Osteocyte (in vitro differentiated cells): ENCODE results near the gene ZNRF2. TPM values are rescaled to one million over a fixed set of nuclear protein-coding genes. Genes with fewer than 3 reads are reported as not detected.
"Not testable (repeated sequence)": the region's sequence is repeated elsewhere in the genome, so short reads cannot be mapped to it uniquely, and the experiment has no call there.

ENCODE experiments used
- DNase-seq: peaks from one replicate; pipeline ENCODE4 v3.0.0; 2021; ENCODE audit warnings: mixed read lengths; ENCODE audit not compliant: unreplicated experiment; ENCODE audit errors: extremely low spot score
- H3K27ac Mint-ChIP-seq: one replicate; pipeline ENCODE4 v1.8.0; 2021; ENCODE audit warnings: mild to moderate bottlenecking, mixed read lengths; ENCODE audit not compliant: unreplicated experiment
- H3K27me3 Mint-ChIP-seq: one replicate; pipeline ENCODE4 v1.8.0; 2021; ENCODE audit warnings: mixed read lengths; ENCODE audit not compliant: unreplicated experiment
- H3K36me3 Mint-ChIP-seq: one replicate; pipeline ENCODE4 v1.8.0; 2021; ENCODE audit warnings: mixed read lengths; ENCODE audit not compliant: unreplicated experiment
- H3K4me1 Mint-ChIP-seq: one replicate; pipeline ENCODE4 v1.8.0; 2021; ENCODE audit warnings: mixed read lengths; ENCODE audit not compliant: unreplicated experiment
- H3K4me3 Mint-ChIP-seq: one replicate; pipeline ENCODE4 v1.8.0; 2021; ENCODE audit warnings: mild to moderate bottlenecking, moderate library complexity, mixed read lengths; ENCODE audit not compliant: unreplicated experiment
- H3K9me3 Mint-ChIP-seq: one replicate; pipeline ENCODE4 v1.8.0; 2021; ENCODE audit warnings: mixed read lengths; ENCODE audit not compliant: unreplicated experiment
- total RNA-seq: library from RNA; stranded (reverse); gene quantifications from 2 replicates; pipeline ENCODE4 v1.2.1, GENCODE V29; 2021
- TF ChIP-seq, protein P1 (sequence below): fragments of 200-600 bp; sonication (generic); IDR thresholded peaks from 2 replicates; pipeline ENCODE4 v1.5.0; 2021; ENCODE audit warnings: antibody characterized with exemption, mild to moderate bottlenecking, moderate library complexity

Gene ZNRF2
- total RNA-seq, 1 donor from 2014 or later: 6.8 TPM

DNA sequence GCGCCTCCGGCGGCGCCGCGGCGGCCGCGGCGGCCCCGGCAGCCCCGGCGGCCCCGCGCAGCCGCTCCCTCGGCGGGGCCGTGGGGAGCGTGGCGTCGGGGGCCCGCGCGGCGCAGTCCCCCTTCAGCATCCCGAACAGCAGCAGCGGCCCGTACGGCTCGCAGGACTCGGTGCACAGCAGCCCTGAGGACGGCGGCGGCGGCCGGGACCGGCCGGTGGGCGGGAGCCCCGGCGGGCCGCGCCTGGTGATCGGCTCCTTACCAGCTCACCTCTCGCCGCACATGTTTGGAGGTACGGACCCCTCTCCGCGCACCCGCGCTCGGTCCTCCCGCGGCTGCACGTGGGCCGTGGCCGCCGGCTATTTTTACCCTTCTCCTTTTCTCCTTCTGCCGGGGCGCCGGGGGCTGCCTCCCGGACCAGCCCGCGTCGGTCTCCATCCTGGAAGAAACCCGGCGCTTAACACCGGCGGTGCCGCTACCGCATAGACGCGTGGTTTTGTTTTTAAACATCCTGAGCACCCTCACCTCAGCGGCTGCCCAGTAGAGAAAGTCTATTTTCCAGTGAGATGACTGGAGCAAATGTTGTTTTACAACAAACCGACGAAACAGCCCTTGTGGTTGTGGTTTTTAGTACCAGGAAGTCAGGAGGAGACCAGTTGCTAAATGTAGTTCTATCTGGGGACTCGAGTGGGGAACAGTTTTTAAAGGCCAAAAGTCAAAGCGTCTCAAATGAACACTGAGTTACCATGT lies 1.3 kb downstream of the ZNRF2 start:
- Mint-ChIP-seq H3K4me1 (peaks cover 19% of the 10 kb centered on the region), H3K4me3 (peak overlapping the region; percentile 97), H3K27ac (peak overlapping the region; percentile 93), H3K9me3 (peaks cover 4% of the 10 kb centered on the region), H3K36me3 (no peaks in the 10 kb centered on the region), H3K27me3 (no peaks in the 10 kb centered on the region)
- no peak for DNase-seq
- TF ChIP-seq, protein P1, sequence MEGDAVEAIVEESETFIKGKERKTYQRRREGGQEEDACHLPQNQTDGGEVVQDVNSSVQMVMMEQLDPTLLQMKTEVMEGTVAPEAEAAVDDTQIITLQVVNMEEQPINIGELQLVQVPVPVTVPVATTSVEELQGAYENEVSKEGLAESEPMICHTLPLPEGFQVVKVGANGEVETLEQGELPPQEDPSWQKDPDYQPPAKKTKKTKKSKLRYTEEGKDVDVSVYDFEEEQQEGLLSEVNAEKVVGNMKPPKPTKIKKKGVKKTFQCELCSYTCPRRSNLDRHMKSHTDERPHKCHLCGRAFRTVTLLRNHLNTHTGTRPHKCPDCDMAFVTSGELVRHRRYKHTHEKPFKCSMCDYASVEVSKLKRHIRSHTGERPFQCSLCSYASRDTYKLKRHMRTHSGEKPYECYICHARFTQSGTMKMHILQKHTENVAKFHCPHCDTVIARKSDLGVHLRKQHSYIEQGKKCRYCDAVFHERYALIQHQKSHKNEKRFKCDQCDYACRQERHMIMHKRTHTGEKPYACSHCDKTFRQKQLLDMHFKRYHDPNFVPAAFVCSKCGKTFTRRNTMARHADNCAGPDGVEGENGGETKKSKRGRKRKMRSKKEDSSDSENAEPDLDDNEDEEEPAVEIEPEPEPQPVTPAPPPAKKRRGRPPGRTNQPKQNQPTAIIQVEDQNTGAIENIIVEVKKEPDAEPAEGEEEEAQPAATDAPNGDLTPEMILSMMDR: no peak

DNA sequence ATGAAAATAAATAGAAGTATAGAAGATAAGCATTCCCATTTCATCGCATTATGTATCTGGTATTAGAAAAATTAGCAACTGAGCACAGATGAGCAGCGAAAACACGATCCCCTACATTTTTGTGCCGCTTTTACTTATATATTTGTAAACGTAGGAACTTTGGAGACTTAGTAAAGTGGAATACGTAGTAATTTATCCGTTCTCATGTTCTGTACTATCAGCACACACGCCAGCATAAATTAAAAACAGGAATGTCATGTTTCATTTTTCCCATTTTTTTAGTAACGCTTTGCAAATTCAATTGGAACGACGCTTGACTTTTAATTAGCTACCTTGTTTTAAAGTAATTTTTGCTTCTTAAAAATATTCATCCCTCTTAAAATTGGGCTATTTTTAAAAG lies 2.4 kb downstream of the ZNRF2 start:
- no peak for DNase-seq
- peaks cover 4% of the 10 kb centered on the region for H3K9me3 Mint-ChIP-seq
- TF ChIP-seq, protein P1: no peak
- H3K27ac Mint-ChIP-seq: peak overlapping the region; percentile 93
- H3K36me3 Mint-ChIP-seq: peaks cover 2% of the 10 kb centered on the region
- peaks cover 19% of the 10 kb centered on the region for H3K4me1 Mint-ChIP-seq
- peak overlapping the region; percentile 97 for H3K4me3 Mint-ChIP-seq
- H3K27me3 Mint-ChIP-seq: no peaks in the 10 kb centered on the region

DNA sequence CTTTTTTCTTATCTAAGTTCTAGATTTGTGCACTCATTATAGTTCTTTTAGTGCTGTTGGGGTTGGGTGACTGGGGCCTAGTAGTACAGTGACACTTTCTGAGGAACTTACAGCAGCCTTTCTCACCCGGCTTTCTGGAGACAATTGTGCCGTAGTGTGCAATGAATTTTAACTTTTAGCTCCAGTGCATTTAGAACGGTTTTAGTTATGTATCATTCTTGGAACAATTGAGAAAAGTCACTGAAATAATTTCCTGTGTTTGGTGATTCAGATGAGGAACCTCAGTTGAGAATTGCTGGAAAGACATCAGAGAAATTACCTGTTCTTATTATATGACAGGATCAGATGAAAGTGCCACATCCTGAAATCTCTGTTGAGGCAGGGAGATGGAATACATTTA lies 3.2 kb downstream of the ZNRF2 start:
- H3K4me1 Mint-ChIP-seq: peaks cover 19% of the 10 kb centered on the region
- not testable (repeated sequence) for H3K27ac Mint-ChIP-seq, H3K27me3 Mint-ChIP-seq, DNase-seq, H3K9me3 Mint-ChIP-seq, H3K36me3 Mint-ChIP-seq, H3K4me3 Mint-ChIP-seq

DNA sequence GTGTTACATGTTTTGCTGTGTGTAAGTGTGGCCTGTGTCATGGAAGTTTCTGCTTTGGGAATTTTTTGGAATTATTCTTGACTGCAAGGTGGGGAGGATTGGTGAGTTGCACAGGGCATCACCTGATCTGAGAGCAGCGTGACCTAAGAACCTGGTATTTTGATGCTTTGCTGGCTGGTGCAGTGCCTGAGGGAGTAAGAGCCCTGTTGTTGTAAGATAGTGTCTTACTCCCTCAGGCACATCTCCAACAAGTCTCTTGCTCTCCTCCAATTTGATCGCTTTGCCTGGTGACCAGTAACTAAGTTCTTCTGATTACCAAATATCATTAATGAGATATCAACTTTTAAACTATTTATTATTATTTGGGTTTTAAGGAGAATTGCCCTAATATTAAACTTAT lies 5.2 kb downstream of the ZNRF2 start:
- H3K4me1 Mint-ChIP-seq: peaks cover 16% of the 10 kb centered on the region
- H3K36me3 Mint-ChIP-seq, H3K27me3 Mint-ChIP-seq, DNase-seq, H3K4me3 Mint-ChIP-seq, H3K27ac Mint-ChIP-seq: not testable (repeated sequence)
- peaks cover 10% of the 10 kb centered on the region for H3K9me3 Mint-ChIP-seq

DNA sequence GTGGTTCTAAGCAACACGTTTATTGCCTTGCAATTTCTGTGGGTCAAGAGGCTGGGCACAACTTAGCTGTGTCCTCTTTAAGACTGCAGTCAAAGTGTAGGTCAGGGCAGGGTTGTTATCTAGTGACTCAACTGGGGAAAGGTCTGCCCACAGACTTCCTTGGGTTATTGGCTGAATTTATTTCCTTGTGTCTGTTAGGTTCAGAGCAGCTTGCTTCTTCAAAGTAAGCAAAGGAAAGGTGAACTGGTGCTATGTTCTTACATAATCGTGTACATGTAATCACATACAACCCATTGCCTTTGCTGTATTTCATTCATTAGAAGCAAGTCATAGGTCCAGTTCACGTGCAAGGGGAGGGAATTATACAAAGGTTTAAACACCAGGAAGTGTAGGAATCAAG lies 5.9 kb downstream of the ZNRF2 start:
- H3K27ac Mint-ChIP-seq, H3K36me3 Mint-ChIP-seq, H3K27me3 Mint-ChIP-seq, H3K4me3 Mint-ChIP-seq, DNase-seq: not testable (repeated sequence)
- H3K4me1 Mint-ChIP-seq: peaks cover 16% of the 10 kb centered on the region
- peaks cover 10% of the 10 kb centered on the region for H3K9me3 Mint-ChIP-seq

DNA sequence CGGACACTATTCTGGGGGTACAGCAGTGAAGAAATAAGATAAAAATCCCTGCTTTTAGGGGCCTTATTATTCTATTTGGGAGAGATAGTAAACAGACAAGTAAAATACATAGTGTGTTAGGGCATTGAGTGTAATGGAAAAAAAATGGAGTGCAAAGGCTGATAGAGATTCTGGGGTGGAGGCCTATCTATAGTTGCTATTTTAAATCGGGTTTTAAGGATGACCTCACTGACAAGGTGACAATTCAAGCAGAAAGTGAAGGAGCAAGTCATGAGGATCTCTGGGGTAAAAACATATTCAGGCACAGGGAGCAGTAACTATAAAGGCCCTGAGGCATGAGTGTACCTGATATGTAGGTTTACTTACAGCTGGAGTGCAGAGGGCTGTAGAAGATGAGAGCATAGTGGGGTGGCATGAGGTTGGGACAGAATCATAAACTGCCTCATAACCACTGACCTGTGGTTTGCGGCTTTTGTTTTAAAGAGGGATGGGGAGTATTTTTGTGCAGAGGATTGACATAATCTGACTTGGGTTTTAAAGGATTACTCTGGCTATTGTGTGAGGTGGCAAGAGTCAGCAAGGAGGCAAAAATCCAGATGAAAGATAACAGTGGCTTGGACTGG lies 8.1 kb downstream of the ZNRF2 start:
- not testable (repeated sequence) for H3K27me3 Mint-ChIP-seq, H3K4me1 Mint-ChIP-seq, H3K36me3 Mint-ChIP-seq, H3K9me3 Mint-ChIP-seq, H3K4me3 Mint-ChIP-seq, DNase-seq, H3K27ac Mint-ChIP-seq

DNA sequence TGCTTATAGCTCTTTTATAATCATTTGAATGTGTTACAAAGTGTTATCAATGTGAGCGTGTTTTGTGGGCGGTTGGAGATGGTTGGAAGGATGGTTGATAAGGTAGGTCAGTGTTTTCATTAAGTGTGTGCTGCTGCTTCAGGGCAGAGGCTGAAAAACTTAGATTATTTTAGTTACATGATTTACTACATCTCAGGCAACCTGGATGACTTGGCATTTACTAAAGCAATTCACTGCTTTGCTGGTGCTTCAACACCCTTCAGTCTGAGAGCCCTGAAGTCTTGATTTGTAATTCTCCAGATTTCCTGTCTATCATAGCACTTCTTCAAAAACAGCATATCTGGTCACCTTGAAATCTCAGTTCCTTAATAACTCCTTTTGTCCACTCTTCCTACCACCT lies 11.9 kb downstream of the ZNRF2 start:
- not testable (repeated sequence) for H3K4me3 Mint-ChIP-seq, H3K27me3 Mint-ChIP-seq, H3K9me3 Mint-ChIP-seq, DNase-seq, H3K36me3 Mint-ChIP-seq, H3K4me1 Mint-ChIP-seq, H3K27ac Mint-ChIP-seq

DNA sequence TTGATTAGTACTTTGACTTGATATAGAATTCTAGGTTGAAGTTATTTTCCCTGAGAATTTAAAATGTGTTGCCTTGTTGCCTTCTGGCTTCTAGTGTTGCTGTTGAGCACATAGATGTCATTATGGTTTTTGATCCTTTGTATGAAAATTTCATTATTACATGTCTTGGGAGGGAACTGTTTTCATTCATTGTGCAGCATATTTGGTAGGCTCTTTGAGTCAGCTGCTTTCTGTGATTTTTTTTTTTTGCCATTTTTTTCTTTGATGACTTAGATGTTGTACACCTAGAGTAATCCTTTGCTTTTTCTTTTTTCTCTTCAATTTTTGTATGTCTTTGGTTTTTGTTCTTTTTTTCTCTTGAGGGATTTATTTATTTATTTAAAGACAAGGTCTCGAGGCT lies 13.1 kb downstream of the ZNRF2 start:
- not testable (repeated sequence) for DNase-seq, H3K36me3 Mint-ChIP-seq, H3K27me3 Mint-ChIP-seq

DNA sequence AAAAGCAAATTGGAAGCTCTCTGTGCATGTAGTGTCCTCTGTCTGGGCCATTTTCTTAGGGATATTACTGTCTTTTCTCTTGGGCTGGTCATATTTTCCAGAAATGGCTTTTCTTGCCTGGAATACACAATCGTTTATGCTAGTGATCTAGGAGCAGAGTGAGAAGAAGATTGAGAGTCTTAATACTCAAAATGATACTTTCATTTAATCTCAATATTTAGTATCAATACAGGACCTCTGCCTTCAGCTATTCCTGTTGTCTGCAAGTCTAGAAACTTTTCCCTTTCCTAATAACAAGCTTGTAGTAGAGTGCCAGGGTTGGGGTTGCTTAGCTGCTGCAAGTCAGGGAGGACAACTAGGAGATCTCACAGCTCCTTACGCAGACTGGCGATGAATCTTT lies 14.0 kb downstream of the ZNRF2 start:
- H3K4me1 Mint-ChIP-seq, H3K27me3 Mint-ChIP-seq, H3K27ac Mint-ChIP-seq, H3K36me3 Mint-ChIP-seq, DNase-seq, H3K9me3 Mint-ChIP-seq, H3K4me3 Mint-ChIP-seq: not testable (repeated sequence)

More for the DNA sequence above, 13.1 kb downstream of the ZNRF2 start:
- not testable (repeated sequence) for H3K27ac Mint-ChIP-seq, H3K4me1 Mint-ChIP-seq, H3K9me3 Mint-ChIP-seq, H3K4me3 Mint-ChIP-seq
